Lower leg skin (tissue), 3 donors: ENCODE measurements around the gene LAMC3.

Experiments used
- POLR2A ChIP-seq, 2 donors: fragments of 450-650 bp; IDR thresholded peaks; one replicate each; pipeline ENCODE4 v1.6.1; 2016 to 2017; ENCODE audit warnings: antibody characterized with exemption in 2 of 2, mild to moderate bottlenecking in 1 of 2, moderate library complexity in 1 of 2
- TF ChIP-seq, protein P1 (sequence below), 3 donors: fragments of 450-650 bp; IDR thresholded peaks; one replicate each; pipeline ENCODE4 v1.5.1; 2016; ENCODE audit warnings: antibody characterized with exemption in 3 of 3, mild to moderate bottlenecking in 3 of 3, moderate library complexity in 2 of 3

DNA sequence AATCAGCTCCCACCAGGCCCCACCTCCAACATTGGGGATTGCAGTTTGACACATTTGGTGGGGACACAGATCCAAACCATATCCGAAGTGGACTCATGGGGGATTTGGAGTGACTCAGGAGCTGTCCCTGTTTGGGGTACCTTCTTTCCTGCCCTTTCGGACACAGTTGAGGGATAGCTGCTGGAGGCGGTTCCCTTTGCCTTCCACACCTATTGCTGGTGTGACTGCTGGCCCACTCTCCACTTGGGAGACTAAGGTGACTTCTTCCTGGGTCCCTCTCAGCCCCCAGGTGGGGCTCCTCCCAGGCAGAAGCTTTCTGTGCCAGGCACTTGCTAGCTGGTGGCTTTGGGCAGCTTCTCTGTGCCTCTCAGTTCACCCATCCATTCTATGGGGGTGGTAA, 26.6 kb downstream of the LAMC3 start:
- TF ChIP-seq POLR2A (IDR thresholded peaks at IDR 0.05), result no peak
- TF ChIP-seq, protein P1, sequence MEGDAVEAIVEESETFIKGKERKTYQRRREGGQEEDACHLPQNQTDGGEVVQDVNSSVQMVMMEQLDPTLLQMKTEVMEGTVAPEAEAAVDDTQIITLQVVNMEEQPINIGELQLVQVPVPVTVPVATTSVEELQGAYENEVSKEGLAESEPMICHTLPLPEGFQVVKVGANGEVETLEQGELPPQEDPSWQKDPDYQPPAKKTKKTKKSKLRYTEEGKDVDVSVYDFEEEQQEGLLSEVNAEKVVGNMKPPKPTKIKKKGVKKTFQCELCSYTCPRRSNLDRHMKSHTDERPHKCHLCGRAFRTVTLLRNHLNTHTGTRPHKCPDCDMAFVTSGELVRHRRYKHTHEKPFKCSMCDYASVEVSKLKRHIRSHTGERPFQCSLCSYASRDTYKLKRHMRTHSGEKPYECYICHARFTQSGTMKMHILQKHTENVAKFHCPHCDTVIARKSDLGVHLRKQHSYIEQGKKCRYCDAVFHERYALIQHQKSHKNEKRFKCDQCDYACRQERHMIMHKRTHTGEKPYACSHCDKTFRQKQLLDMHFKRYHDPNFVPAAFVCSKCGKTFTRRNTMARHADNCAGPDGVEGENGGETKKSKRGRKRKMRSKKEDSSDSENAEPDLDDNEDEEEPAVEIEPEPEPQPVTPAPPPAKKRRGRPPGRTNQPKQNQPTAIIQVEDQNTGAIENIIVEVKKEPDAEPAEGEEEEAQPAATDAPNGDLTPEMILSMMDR (IDR thresholded peaks at IDR 0.05), result no peak
